Epidermal melanocyte (primary cell): ENCODE measurements around the gene SAMD4A.
A peak's percentile ranks its signal among the peaks of the same experiment; 100 is the strongest.

Experiments used
- DNase-seq: peaks from one replicate; pipeline ENCODE4 v3.0.0; 2011; ENCODE audit warnings: low spot score; ENCODE audit not compliant: insufficient read length

SAMD4A gene

GRCh38 chr14:54654605-54655004, 87.7 kb downstream of the SAMD4A start:
- DNase-seq = no peak

GRCh38 chr14:54658836-54659235, 91.9 kb downstream of the SAMD4A start:
- DNase-seq = no peak

GRCh38 chr14:54659365-54659764, 92.4 kb downstream of the SAMD4A start:
- no peak for DNase-seq

GRCh38 chr14:54660604-54661111, 93.7 kb downstream of the SAMD4A start:
- no peak for DNase-seq

GRCh38 chr14:54662491-54663133, 95.7 kb downstream of the SAMD4A start:
- DNase-seq = no peak

GRCh38 chr14:54664961-54665360, 98.0 kb downstream of the SAMD4A start:
- no peak for DNase-seq

- no peak for DNase-seq
These were observed 99.0 kb downstream of the SAMD4A start for GRCh38 chr14:54665946-54666345.

GRCh38 chr14:54667026-54667744, 100.3 kb downstream of the SAMD4A start:
- DNase-seq = no peak

- DNase-seq = no peak
These were observed 100.8 kb downstream of the SAMD4A start for GRCh38 chr14:54667764-54668163.

- no peak for DNase-seq
These were observed 103.0 kb downstream of the SAMD4A start for GRCh38 chr14:54669721-54670561.

- no peak for DNase-seq
These were observed 104.6 kb downstream of the SAMD4A start for GRCh38 chr14:54671537-54671936.

- DNase-seq = no peak
These were observed 105.3 kb downstream of the SAMD4A start for GRCh38 chr14:54672181-54672580.

GRCh38 chr14:54672688-54673087, 105.8 kb downstream of the SAMD4A start:
- DNase-seq = no peak

- DNase-seq = no peak
These were observed 106.5 kb downstream of the SAMD4A start for GRCh38 chr14:54673193-54674045.

- DNase-seq = no peak
These were observed 107.3 kb downstream of the SAMD4A start for GRCh38 chr14:54674046-54674741.

- no peak for DNase-seq
These were observed 108.6 kb downstream of the SAMD4A start for GRCh38 chr14:54675236-54676128.

GRCh38 chr14:54676812-54677708, 110.1 kb downstream of the SAMD4A start:
- peak; percentile 62 for DNase-seq

- DNase-seq = no peak
These were observed 113.7 kb downstream of the SAMD4A start for GRCh38 chr14:54680651-54681050.
